Adrenal gland (tissue), 5 donors: ENCODE measurements around the gene TM4SF18.

Experiments used
- POLR2A ChIP-seq, 2 donors: fragments of 450-650 bp; IDR thresholded peaks; one replicate each; pipeline ENCODE4 v1.6.1; 2017; ENCODE audit warnings: antibody characterized with exemption in 2 of 2, mild to moderate bottlenecking in 2 of 2, moderate library complexity in 1 of 2
- TF ChIP-seq, protein P1 (sequence below), 6 experiments: fragments of 450-650 bp in 4 of 6; fragments of 200-600 bp in 2 of 6; sonication (generic) in 1 of 6; IDR thresholded peaks; 1 replicate in 5 of 6; 2 replicates in 1 of 6; pipeline versions ENCODE4 v1.5.1 to v1.8.0; 2016 to 2021; ENCODE audit warnings: antibody characterized with exemption in 6 of 6, mild to moderate bottlenecking in 2 of 6, moderate library complexity in 1 of 6
- donor health status: DM: no; HTN: no; CAD: no.

GRCh38 chr3:149273096-149273751 is 60.2 kb downstream of the TM4SF18 start:
- TF ChIP-seq, protein P1, sequence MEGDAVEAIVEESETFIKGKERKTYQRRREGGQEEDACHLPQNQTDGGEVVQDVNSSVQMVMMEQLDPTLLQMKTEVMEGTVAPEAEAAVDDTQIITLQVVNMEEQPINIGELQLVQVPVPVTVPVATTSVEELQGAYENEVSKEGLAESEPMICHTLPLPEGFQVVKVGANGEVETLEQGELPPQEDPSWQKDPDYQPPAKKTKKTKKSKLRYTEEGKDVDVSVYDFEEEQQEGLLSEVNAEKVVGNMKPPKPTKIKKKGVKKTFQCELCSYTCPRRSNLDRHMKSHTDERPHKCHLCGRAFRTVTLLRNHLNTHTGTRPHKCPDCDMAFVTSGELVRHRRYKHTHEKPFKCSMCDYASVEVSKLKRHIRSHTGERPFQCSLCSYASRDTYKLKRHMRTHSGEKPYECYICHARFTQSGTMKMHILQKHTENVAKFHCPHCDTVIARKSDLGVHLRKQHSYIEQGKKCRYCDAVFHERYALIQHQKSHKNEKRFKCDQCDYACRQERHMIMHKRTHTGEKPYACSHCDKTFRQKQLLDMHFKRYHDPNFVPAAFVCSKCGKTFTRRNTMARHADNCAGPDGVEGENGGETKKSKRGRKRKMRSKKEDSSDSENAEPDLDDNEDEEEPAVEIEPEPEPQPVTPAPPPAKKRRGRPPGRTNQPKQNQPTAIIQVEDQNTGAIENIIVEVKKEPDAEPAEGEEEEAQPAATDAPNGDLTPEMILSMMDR (IDR thresholded peaks at IDR 0.05): peak; percentile 69 to 100 (median 98)
- no peak for TF ChIP-seq POLR2A (IDR thresholded peaks at IDR 0.05)
